Transverse colon (tissue), 3 donors: ENCODE data around the gene KRTAP10-8.

Experiments
- POLR2A ChIP-seq: fragments of 450-650 bp; IDR thresholded peaks from one replicate; pipeline ENCODE4 v1.6.1; 2016; ENCODE audit warnings: antibody characterized with exemption, mild to moderate bottlenecking, moderate library complexity
- TF ChIP-seq, protein P1 (sequence below), 5 experiments: fragments of 200-600 bp in 3 of 5; fragments of 450-650 bp in 2 of 5; sonication (generic) in 3 of 5; IDR thresholded peaks; 1 replicate in 2 of 5; 2 replicates in 3 of 5; pipeline ENCODE4 v1.5.1; 2016 to 2017; ENCODE audit warnings: antibody characterized with exemption in 5 of 5, inconsistent platforms in 3 of 5, mild to moderate bottlenecking in 2 of 5, moderate library complexity in 1 of 5

GRCh38 chr21:44581158-44581557 lies 30.7 kb upstream of the KRTAP10-8 start:
- no peak for TF ChIP-seq POLR2A
- TF ChIP-seq, protein P1, sequence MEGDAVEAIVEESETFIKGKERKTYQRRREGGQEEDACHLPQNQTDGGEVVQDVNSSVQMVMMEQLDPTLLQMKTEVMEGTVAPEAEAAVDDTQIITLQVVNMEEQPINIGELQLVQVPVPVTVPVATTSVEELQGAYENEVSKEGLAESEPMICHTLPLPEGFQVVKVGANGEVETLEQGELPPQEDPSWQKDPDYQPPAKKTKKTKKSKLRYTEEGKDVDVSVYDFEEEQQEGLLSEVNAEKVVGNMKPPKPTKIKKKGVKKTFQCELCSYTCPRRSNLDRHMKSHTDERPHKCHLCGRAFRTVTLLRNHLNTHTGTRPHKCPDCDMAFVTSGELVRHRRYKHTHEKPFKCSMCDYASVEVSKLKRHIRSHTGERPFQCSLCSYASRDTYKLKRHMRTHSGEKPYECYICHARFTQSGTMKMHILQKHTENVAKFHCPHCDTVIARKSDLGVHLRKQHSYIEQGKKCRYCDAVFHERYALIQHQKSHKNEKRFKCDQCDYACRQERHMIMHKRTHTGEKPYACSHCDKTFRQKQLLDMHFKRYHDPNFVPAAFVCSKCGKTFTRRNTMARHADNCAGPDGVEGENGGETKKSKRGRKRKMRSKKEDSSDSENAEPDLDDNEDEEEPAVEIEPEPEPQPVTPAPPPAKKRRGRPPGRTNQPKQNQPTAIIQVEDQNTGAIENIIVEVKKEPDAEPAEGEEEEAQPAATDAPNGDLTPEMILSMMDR (IDR thresholded peaks at IDR 0.05), result no peak
